ENCODE measurements around the gene RASSF7. TPM values are rescaled to one million over a fixed set of nuclear protein-coding genes. Genes with fewer than 3 reads are reported as not detected.

RASSF7 gene
- polyA plus RNA-seq, 1 experiment: 25.1 TPM

- DNase-seq (ENCODE audit: low read depth): no peak
- H3K36me3 ChIP-seq (ENCODE audit: control insufficient read depth, insufficient read depth, low read length): peaks cover 22% of the 10 kb centered on the region
- CTCF ChIA-PET: interaction anchor here (0.7 kb wide), 1 partner anchor 12 kb away, joined by 3 read pairs; no protein-coding TSS in a partner anchor
- H3K27me3 ChIP-seq (ENCODE audit: control insufficient read depth, insufficient read depth, low read length): no peaks in the 10 kb centered on the region
- TF ChIP-seq CTCF (IDR thresholded peaks at IDR 0.05; ENCODE audit: insufficient read depth, low read depth, low read length): no peak
- POLR2A ChIA-PET: no interaction called here
- no peak overlapping the region for H3K4me3 ChIP-seq (ENCODE audit: low read depth, low read length)
These were observed 29.6 kb upstream of the RASSF7 start for GRCh38 chr11:530960-531831.

- no peak for DNase-seq (ENCODE audit: low read depth)
- ChIA-PET CTCF (interaction anchor here (0.7 kb wide), 1 partner anchor 13 kb away, joined by 3 read pairs; no protein-coding TSS in a partner anchor), POLR2A (no interaction called here)
These were observed 28.7 kb upstream of the RASSF7 start for GRCh38 chr11:531919-532526.

DNA sequence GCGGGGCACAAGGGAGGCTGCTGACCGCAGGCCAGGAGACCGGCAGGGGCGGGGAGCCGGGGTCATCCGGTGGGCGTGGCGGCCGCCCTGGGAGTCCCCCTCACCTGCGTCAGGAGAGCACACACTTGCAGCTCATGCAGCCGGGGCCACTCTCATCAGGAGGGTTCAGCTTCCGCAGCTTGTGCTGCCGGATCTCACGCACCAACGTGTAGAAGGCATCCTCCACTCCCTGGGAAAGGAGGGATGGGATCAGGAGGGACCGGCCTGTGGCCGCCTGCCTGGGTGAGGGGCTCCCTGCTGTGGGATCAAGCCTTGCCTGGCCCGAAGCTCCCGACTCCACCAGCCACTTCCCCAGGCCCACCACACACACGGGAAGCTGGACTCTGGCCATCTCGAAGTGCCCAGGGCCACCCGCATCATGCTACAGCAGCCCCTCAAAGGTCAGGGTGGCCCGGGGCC lies 28.2 kb upstream of the RASSF7 start:
- ChIA-PET POLR2A (no interaction called here), CTCF (interaction anchor here (0.7 to 2.7 kb wide), 2 partner anchors 14 kb away, joined by 3 to 13 read pairs; no protein-coding TSS in a partner anchor)
- H3K4me3 ChIP-seq (ENCODE audit: low read depth, low read length): no peak overlapping the region
- no peak for DNase-seq (ENCODE audit: low read depth)
- peaks cover 22% of the 10 kb centered on the region for H3K36me3 ChIP-seq (ENCODE audit: control insufficient read depth, insufficient read depth, low read length)
- TF ChIP-seq CTCF (IDR thresholded peaks at IDR 0.05; ENCODE audit: insufficient read depth, low read depth, low read length): no peak
- H3K27me3 ChIP-seq (ENCODE audit: control insufficient read depth, insufficient read depth, low read length): no peaks in the 10 kb centered on the region

More at GRCh38 chr11:531919-532526, 28.7 kb upstream of the RASSF7 start:
- H3K27me3 ChIP-seq (ENCODE audit: control insufficient read depth, insufficient read depth, low read length): no peaks in the 10 kb centered on the region
- no peak overlapping the region for H3K4me3 ChIP-seq (ENCODE audit: low read depth, low read length)
- H3K36me3 ChIP-seq (ENCODE audit: control insufficient read depth, insufficient read depth, low read length): peaks cover 22% of the 10 kb centered on the region
- no peak for TF ChIP-seq CTCF (IDR thresholded peaks at IDR 0.05; ENCODE audit: insufficient read depth, low read depth, low read length)

DNA sequence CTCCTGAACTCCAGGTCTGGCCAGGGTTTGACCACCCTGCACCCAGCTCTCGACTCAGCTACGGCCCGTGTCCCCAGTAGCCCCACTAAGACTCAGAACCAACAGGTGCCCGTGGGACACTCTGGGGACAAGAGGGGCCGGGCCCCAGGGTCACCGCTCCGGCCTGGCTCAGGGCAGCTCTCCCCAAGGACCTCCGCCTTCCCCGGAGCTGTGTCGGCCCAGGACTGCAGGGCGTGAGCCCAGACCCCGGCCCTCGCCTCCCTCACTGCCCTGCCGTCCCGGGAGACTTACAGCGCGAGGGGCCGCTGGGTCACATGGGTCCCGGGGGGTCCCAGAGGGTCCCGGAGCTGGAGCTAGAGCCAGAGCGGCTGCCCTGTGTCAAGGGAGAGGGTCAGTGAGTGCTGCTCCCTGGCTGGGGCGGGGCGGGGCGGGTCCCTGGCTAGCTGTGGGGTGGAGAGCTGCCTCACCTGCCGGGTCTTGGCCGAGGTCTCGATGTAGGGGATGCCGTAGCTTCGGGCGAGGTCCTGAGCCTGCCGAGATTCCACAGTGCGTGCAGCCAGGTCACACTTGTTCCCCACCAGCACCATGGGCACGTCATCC lies 27.7 kb upstream of the RASSF7 start:
- H3K4me3 ChIP-seq (ENCODE audit: low read depth, low read length): no peak overlapping the region
- CTCF ChIA-PET: interaction anchor here (2.7 kb wide), 1 partner anchor 14 kb away, joined by 13 read pairs; no protein-coding TSS in a partner anchor
- TF ChIP-seq CTCF (IDR thresholded peaks at IDR 0.05; ENCODE audit: insufficient read depth, low read depth, low read length): no peak
- H3K36me3 ChIP-seq (ENCODE audit: control insufficient read depth, insufficient read depth, low read length): peaks cover 22% of the 10 kb centered on the region
- H3K27me3 ChIP-seq (ENCODE audit: control insufficient read depth, insufficient read depth, low read length): no peaks in the 10 kb centered on the region
- DNase-seq (ENCODE audit: low read depth): no peak
- POLR2A ChIA-PET: no interaction called here
